HCT116 (cell line): Measurements from ENCODE around the gene B3GALT6. TPM values are rescaled to one million over a fixed set of nuclear protein-coding genes. Genes with fewer than 3 reads are reported as not detected.

Experiments used
- ATAC-seq: fragments of 200-7000 bp; cut with Tn5 transposase; 2 replicates; pipeline ENCODE4 v1.9.1; 2020; ENCODE audit warnings: mild to moderate bottlenecking, moderate library complexity
- BruUV-seq: library from RNA; stranded (reverse); fragments of 400-500 nt; replicated peaks from 2 replicates; lab custom pipeline; 2021; lab: Mats Ljungman, UMichigan
- CTCF ChIA-PET: fragments of 300-600 bp; sonication (Branson Sonifier 250); formaldehyde crosslinking; loops from one replicate; lab custom pipeline; 2021; ENCODE audit warnings: antibody characterized with exemption; lab: Charles Lee
- POLR2A ChIA-PET: fragments of 300-600, 350-600 bp; sonication (Branson Sonifier 250); formaldehyde crosslinking; loops from one replicate; lab custom pipeline; 2021; ENCODE audit warnings: antibody characterized with exemption; lab: Charles Lee
- RAD21 ChIA-PET, 2 experiments: fragments of 300-600 bp; sonication (Branson Sonifier 250); formaldehyde crosslinking; loops; one replicate each; lab custom pipeline; 2023; ENCODE audit warnings: low total read pairs in 2 of 2; ENCODE audit not compliant: uncharacterized antibody in 2 of 2, unreplicated experiment in 2 of 2, low non-redundant PET in 1 of 2; lab: Charles Lee
- DNase-seq: peaks from one replicate; pipeline ENCODE4 v3.0.0-alpha.2; 2010; ENCODE audit warnings: low read depth, low spot score
- H2AFZ ChIP-seq: fragments of 200-600 bp; shearing (Covaris generic), sonication (generic); 2 replicates; pipeline ENCODE4 v1.6.1; 2017; ENCODE audit warnings: low read depth, mixed run types, mixed read lengths, antibody characterized with exemption, low read length; ENCODE audit not compliant: poor library complexity, severe bottlenecking
- H3K27ac ChIP-seq: 2 replicates; pipeline ENCODE4 v1.5.1; 2012; ENCODE audit warnings: low read depth, low read length
- H3K27me3 ChIP-seq: fragments of 200-600 bp; sonication (generic); 2 replicates; pipeline ENCODE4 v1.6.1; 2016; ENCODE audit warnings: mixed run types, low read length, mixed read lengths; ENCODE audit not compliant: insufficient read depth
- H3K36me3 ChIP-seq, 2 experiments: fragments of 200-500 bp in 1 of 2; fragments of 200-600 bp in 1 of 2; sonication (Bioruptor generic) in 1 of 2; sonication (generic) in 1 of 2; 2 replicates each; pipeline versions ENCODE4 v1.5.1 to v1.6.1; 2014 to 2016; ENCODE audit warnings: low read length in 2 of 2, inconsistent platforms in 1 of 2, mixed read lengths in 1 of 2, mixed run types in 1 of 2; ENCODE audit not compliant: insufficient read depth in 2 of 2, control insufficient read depth in 1 of 2
- H3K4me1 ChIP-seq, 2 experiments: fragments of 200-600 bp in 1 of 2; sonication (generic) in 1 of 2; 2 replicates each; pipeline versions ENCODE4 v1.5.1 to v1.6.1; 2012 to 2017; ENCODE audit warnings: low read length in 2 of 2, inconsistent platforms in 1 of 2, mild to moderate bottlenecking in 1 of 2, mixed read lengths in 1 of 2, mixed run types in 1 of 2, moderate library complexity in 1 of 2; ENCODE audit not compliant: insufficient read depth in 2 of 2, control insufficient read depth in 1 of 2
- H3K4me2 ChIP-seq: fragments of 200-600 bp; sonication (generic); 2 replicates; pipeline ENCODE4 v1.6.1; 2017; ENCODE audit warnings: mixed run types, low read length, mixed read lengths
- H3K4me3 ChIP-seq, 2 experiments: fragments of 200-600 bp in 1 of 2; sonication (generic) in 1 of 2; replicated peaks in 1 of 2; 2 replicates each; pipeline ENCODE4 v1.5.1; 2011 to 2016; ENCODE audit warnings: low read length in 2 of 2, control low read depth in 1 of 2, low read depth in 1 of 2, mild to moderate bottlenecking in 1 of 2, mixed read lengths in 1 of 2, mixed run types in 1 of 2
- H3K79me2 ChIP-seq: fragments of 200-600 bp; sonication (generic); 2 replicates; pipeline ENCODE4 v1.6.1; 2017; ENCODE audit warnings: mild to moderate bottlenecking, mixed run types, low read length, moderate library complexity, mixed read lengths; ENCODE audit not compliant: insufficient read depth
- H3K9ac ChIP-seq: fragments of 200-600 bp; sonication (generic); 2 replicates; pipeline ENCODE4 v1.6.1; 2016; ENCODE audit warnings: low read length, mixed read lengths
- H3K9me2 ChIP-seq: fragments of 200-600 bp; sonication (generic), shearing (Covaris generic); 2 replicates; pipeline ENCODE4 v1.6.1; 2017; ENCODE audit warnings: mixed run types, mild to moderate bottlenecking, moderate library complexity; ENCODE audit not compliant: insufficient read depth
- H3K9me3 ChIP-seq, 2 experiments: fragments of 200-500 bp in 1 of 2; fragments of 200-600 bp in 1 of 2; sonication (Bioruptor generic) in 1 of 2; sonication (generic) in 1 of 2; 2 replicates each; pipeline ENCODE4 v1.6.1; 2014 to 2017; ENCODE audit warnings: low read length in 2 of 2, mixed read lengths in 2 of 2, inconsistent platforms in 1 of 2, low read depth in 1 of 2, mild to moderate bottlenecking in 1 of 2, mixed run types in 1 of 2, moderate library complexity in 1 of 2; ENCODE audit not compliant: control insufficient read depth in 1 of 2, insufficient read depth in 1 of 2
- H4K20me1 ChIP-seq: fragments of 200-600 bp; sonication (generic), shearing (Covaris generic); 2 replicates; pipeline ENCODE4 v1.6.1; 2017; ENCODE audit warnings: mixed run types, mild to moderate bottlenecking, moderate library complexity; ENCODE audit not compliant: insufficient read depth
- FOSL1 ChIP-seq: IDR thresholded peaks from 2 replicates; pipeline ENCODE4 v1.6.1; 2012; ENCODE audit warnings: low read depth
- POLR2A ChIP-seq: IDR thresholded peaks from 2 replicates; pipeline ENCODE4 v1.7.0; 2011; ENCODE audit warnings: borderline replicate concordance; ENCODE audit not compliant: insufficient read depth, insufficient read length; ENCODE audit errors: extremely low read depth
- REST ChIP-seq: IDR thresholded peaks from 2 replicates; pipeline ENCODE4 v1.6.1; 2012; ENCODE audit warnings: low read depth
- SIN3A ChIP-seq: IDR thresholded peaks from 2 replicates; pipeline ENCODE4 v1.6.1; 2012; ENCODE audit warnings: low read depth
- TCF7L2 ChIP-seq: IDR thresholded peaks from 2 replicates; pipeline ENCODE4 v1.7.0; 2011; ENCODE audit warnings: borderline replicate concordance, inconsistent platforms; ENCODE audit not compliant: insufficient read depth, insufficient read length; ENCODE audit errors: extremely low read depth
- YY1 ChIP-seq: IDR thresholded peaks from 2 replicates; pipeline ENCODE4 v1.6.1; 2011; ENCODE audit warnings: low read length, low read depth, moderate library complexity, mild to moderate bottlenecking; ENCODE audit not compliant: insufficient replicate concordance; ENCODE audit errors: extremely low read depth
- ZBTB33 ChIP-seq: IDR thresholded peaks from 2 replicates; pipeline ENCODE4 v1.6.1; 2011; ENCODE audit warnings: mild to moderate bottlenecking, low read length, moderate library complexity; ENCODE audit not compliant: insufficient replicate concordance; ENCODE audit errors: extremely low read depth
- ZFX ChIP-seq: fragments of 450-650 bp; IDR thresholded peaks from 2 replicates; pipeline ENCODE4 v1.6.1; 2017
- ZNF274 ChIP-seq: fragments of 200-500 bp; sonication (Bioruptor generic); IDR thresholded peaks from 2 replicates; pipeline ENCODE4 v1.6.1; 2014; ENCODE audit warnings: mild to moderate bottlenecking, low read depth, low read length, inconsistent platforms
- intact Hi-C: fragments of 100-400 bp; cut with micrococcal nuclease; formaldehyde crosslinking; loops from 2 replicates; pipeline ENCODE4 v1.10.0; 2022
- total RNA-seq: library from RNA; stranded (reverse); gene quantifications from one replicate; pipeline ENCODE4 v1.2.1, GENCODE V29; 2021; ENCODE audit not compliant: unreplicated experiment

The B3GALT6 gene
- total RNA-seq, 1 experiment from 2014 or later: 16.3 TPM

DNA sequence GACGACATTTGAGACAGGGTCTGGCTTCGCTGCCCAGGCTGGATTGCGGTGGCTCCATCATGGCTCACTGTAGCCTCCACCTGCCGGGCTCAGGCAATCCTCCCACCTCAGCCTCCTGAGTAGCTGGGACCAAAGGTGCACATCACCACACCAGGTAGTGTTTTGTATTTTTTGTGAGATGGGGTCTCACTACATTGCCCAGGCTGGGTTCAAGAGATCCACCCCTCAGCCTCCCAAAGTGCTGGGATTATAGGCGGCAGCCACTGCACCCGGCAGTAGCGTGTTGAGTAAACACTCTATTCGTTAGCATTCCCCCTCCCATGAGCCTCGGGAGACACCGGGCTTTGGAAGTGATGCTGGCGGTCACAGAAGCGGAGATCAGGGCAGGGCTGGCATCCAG, 21.3 kb downstream of the B3GALT6 start:
- POLR2A ChIA-PET: no interaction called here
- no peak overlapping the region for H3K9ac ChIP-seq
- intact Hi-C loops: no loop called here
- TF ChIP-seq SIN3A (no peak), POLR2A (no peak), TCF7L2 (no peak), REST (no peak), FOSL1 (no peak), YY1 (no peak), ZNF274 (no peak), ZBTB33 (no peak), ZFX (no peak)
- TF ChIP-seq, all 23 proteins: peak for 0
- BruUV-seq: no TSS peak
- H3K27ac ChIP-seq: no peak overlapping the region
- peaks cover 4 to 8% of the 10 kb centered on the region in 2 experiments; a peak in 3 of 4 replicates for H3K4me1 ChIP-seq
- no peaks in the 10 kb centered on the region for H3K9me3 ChIP-seq
- H3K4me3 ChIP-seq: no peak overlapping the region
- no peaks in the 10 kb centered on the region; the same call in 1 of the 2 replicates for H3K79me2 ChIP-seq
- H3K27me3 ChIP-seq: no peaks in the 10 kb centered on the region
- RAD21 ChIA-PET: no interaction called here
- peaks cover 11 to 24% of the 10 kb centered on the region in 2 experiments; a peak in 3 of 4 replicates for H3K36me3 ChIP-seq
- no peaks in the 10 kb centered on the region for H3K9me2 ChIP-seq
- H3K4me2 ChIP-seq: no peak overlapping the region
- CTCF ChIA-PET: no interaction called here
- H4K20me1 ChIP-seq: no peaks in the 10 kb centered on the region
- H2AFZ ChIP-seq: no peak overlapping the region
- no peak for ATAC-seq
- no peak for DNase-seq
